Esophagus (tissue), 2 donors: Measurements from ENCODE around the gene CBFA2T3. TPM values are rescaled to one million over a fixed set of nuclear protein-coding genes. Genes with fewer than 3 reads are reported as not detected.

Experiments
- H3K27ac ChIP-seq, 2 donors: one replicate each; pipeline ENCODE4 v1.5.1; 2013; ENCODE audit warnings: low read depth in 2 of 2, mild to moderate bottlenecking in 2 of 2, inconsistent platforms in 1 of 2, low read length in 1 of 2, moderate library complexity in 1 of 2
- H3K27me3 ChIP-seq, 2 donors: one replicate each; pipeline ENCODE4 v1.6.1; 2013; ENCODE audit warnings: low read length in 2 of 2, control low read depth in 1 of 2, mild to moderate bottlenecking in 1 of 2; ENCODE audit not compliant: insufficient read depth in 2 of 2, control insufficient read depth in 1 of 2
- H3K36me3 ChIP-seq, 2 donors: one replicate each; pipeline ENCODE4 v1.6.1; 2013; ENCODE audit warnings: low read length in 1 of 2; ENCODE audit not compliant: control insufficient read depth in 2 of 2, insufficient read depth in 2 of 2
- H3K4me1 ChIP-seq, 2 donors: one replicate each; pipeline ENCODE4 v1.6.1; 2013; ENCODE audit warnings: low read length in 1 of 2; ENCODE audit not compliant: control insufficient read depth in 2 of 2, insufficient read depth in 2 of 2
- H3K4me3 ChIP-seq, 2 donors: one replicate each; pipeline ENCODE4 v1.5.1; 2013; ENCODE audit warnings: low read length in 2 of 2, mild to moderate bottlenecking in 2 of 2, low read depth in 1 of 2, moderate library complexity in 1 of 2
- H3K9me3 ChIP-seq, 2 donors: one replicate each; pipeline ENCODE4 v1.6.1; 2013; ENCODE audit warnings: mild to moderate bottlenecking in 2 of 2, low read depth in 1 of 2, low read length in 1 of 2, moderate library complexity in 1 of 2; ENCODE audit not compliant: control insufficient read depth in 2 of 2, insufficient read depth in 1 of 2
- WGBS, 2 donors: extraction: QIAGEN DNeasy Blood & Tissue Kit; methylation state at CpG; one replicate each; pipeline ENCODE4 v1.1.7; 2013; 5-methylcytosine and 5-hydroxymethylcytosine counted together
- polyA plus RNA-seq, 2 donors: library from polyadenylated mRNA; stranded (reverse); fragments of 200-250 nt; gene quantifications; one replicate each; pipeline ENCODE4 v1.2.3, GENCODE V29; 2013
- donor health status: healthy with polysubstance abuse.
- donor health status: Bipolar disorder and iron deficiency.

Gene CBFA2T3
- polyA plus RNA-seq: 1 to 10 TPM in 1 of 2 donors, under 1 TPM in 1; 0.93 to 1.4 TPM

DNA sequence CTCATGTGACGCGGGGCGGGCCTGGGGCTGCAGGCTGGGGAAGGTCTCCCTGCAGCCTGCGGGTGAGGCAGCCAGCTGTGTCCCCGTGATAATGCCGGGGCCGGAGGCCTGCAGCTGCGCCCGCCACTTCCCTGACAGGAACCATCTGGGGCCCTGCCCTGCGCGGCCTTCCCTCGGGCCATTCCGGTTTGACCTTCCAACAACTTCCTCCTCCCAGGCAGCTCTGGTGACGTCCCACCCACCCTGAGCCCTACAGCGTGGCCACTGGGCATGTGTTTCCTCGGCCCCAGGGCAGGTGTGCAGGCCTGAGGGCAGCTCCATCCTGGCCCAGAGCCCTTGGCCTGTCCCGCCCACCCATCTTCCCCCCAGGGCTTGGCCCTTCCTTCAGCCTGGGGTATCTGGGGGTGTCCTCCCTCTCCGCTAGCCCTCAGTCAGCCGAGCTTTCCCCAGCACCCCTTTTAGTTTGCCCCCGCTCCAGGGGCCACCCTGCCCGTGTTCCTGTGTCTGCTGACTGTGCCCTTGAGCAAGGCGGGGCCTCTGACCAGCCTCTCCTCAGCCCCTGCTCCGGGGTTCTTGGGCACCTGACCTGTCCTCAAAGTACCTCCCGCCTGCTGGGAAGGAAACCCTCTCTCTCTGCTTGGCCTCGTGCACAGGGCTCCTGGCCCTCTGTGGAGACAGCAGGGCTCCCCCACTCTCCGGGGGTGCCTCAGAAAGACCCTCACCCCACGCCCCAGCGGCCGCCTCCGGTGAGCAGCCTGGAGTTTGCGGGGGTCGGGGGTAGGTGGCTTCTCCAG is at the start of gene CBFA2T3:
Gene CBFA2T3 (minus strand): TSS at position 190 of the 794 bp plus-strand sequence. CDS start 400 bp downstream, outside the sequence.
- 41 to 59% methylated on average over 23 to 32 of the region's 32 CpGs for WGBS, 2 donors
- Histone ChIP-seq H3K4me1 (no peaks in the 10 kb centered on the region), H3K27ac (peak within 1 kb of the TSS in 1 of 2 donors; percentile 3), H3K4me3 (no peak within 1 kb of the TSS), H3K27me3 (no peaks in the 10 kb centered on the region), H3K36me3 (no peaks in the 10 kb centered on the region), H3K9me3 (no peaks in the 10 kb centered on the region)

DNA sequence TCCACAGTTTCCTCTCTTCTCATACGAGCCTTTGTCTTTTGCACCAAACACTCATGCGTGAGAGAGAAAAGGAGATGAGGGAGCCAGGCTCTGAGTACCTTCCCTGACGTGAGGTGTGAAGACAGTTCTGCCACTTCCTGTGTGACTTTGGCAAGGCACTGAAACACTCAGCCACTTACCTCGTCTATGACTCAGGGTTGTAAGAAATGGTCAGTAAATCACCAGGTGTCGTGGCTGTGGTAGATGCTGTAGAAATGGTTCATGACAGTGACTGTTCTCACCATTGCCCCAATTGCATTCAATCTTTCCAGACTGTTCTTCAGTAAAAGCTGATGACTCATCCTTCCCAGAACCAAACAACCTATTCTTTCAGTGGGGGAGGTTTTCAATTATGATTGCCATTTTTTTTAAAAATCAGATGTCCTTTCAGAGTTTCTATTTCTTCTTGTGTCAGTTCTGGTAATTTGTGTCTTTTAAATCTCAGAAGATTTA is 49.2 kb upstream of the CBFA2T3 start:
- H3K4me1 ChIP-seq: no peaks in the 10 kb centered on the region
- no peaks in the 10 kb centered on the region for H3K27me3 ChIP-seq
- H3K36me3 ChIP-seq: no peaks in the 10 kb centered on the region
- 65 to 68% methylated on average over 5 of the region's 5 CpGs for WGBS, 2 donors
- H3K9me3 ChIP-seq: peaks cover 0 to 8% of the 10 kb centered on the region in 2 donors
- H3K4me3 ChIP-seq: no peak overlapping the region
- H3K27ac ChIP-seq: no peak overlapping the region

DNA sequence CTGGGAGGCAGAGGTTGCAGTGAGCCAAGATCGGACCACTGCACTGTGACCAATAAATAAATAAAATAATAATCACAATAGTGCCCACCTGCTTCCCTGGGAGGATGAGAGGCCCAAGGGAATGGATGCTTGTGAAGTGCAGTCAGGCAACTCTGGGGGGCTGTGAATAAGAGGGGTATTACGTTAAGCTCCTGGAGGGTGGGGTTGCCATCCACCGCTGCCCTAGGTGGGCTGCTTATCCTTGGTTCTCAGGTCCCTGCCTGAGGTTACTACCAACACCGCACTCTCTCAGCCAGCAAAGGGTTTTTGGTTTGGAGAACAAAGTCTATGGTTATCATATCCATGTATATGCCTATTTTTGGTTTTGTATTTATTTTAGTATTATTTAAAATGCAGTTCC is 48.6 kb upstream of the CBFA2T3 start:
- no peaks in the 10 kb centered on the region for H3K4me1 ChIP-seq
- H3K27me3 ChIP-seq: no peaks in the 10 kb centered on the region
- WGBS, 2 donors: 90 to 96% methylated on average over 4 of the region's 4 CpGs
- no peak overlapping the region for H3K4me3 ChIP-seq
- H3K36me3 ChIP-seq: no peaks in the 10 kb centered on the region
- peaks cover 0 to 8% of the 10 kb centered on the region in 2 donors for H3K9me3 ChIP-seq
- H3K27ac ChIP-seq: no peak overlapping the region

GRCh38 chr16:89024546-89025060 is 47.6 kb upstream of the CBFA2T3 start:
- WGBS, 2 donors: 78 to 84% methylated on average over 11 of the region's 11 CpGs
- no peak overlapping the region for H3K27ac ChIP-seq
- H3K4me1 ChIP-seq: no peaks in the 10 kb centered on the region
- peaks cover 0 to 8% of the 10 kb centered on the region in 2 donors for H3K9me3 ChIP-seq
- no peaks in the 10 kb centered on the region for H3K36me3 ChIP-seq
- H3K27me3 ChIP-seq: no peaks in the 10 kb centered on the region
- H3K4me3 ChIP-seq: no peak overlapping the region

DNA sequence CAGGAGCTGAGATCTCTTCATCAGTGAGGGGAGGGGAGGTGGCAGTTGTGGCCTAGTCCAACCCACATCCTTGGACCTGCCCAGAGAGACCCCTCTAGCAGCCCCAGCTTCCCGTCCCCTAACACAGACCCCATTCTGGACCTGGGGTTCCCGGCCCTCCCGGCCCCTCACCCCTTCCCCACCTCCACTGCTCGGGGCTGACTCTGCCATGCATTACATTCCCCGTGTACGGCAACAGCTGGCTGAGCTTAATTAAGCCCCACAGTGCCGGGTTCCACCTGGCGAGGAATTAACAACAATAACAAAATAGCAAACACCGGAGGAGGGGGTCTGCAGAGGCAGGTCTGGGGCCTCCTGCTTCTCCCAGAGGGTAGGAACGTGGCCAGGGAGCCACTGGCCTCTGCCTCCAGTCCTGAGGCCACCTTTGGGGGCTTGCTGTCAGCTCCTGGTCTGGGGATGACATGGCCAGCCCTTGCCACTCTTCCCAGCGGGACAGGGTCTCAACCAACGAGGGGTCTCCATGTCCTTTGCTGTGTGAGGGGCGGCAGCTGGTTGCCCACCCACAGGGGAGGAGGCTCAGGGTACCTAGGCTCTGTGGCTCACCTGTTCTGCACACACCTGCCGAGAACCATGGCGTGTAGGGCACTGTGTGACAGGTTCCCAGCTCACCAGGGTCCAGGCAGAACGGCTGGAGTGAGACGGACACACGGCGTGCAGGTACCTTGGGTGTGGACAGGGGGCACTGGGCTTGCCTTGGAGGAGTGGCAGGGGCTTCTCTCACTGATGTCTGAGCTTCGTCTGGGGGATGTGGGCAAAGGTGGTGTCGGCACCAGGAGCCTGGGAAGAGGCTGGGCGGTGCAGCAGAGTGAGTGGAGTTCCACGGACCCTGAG is 46.9 kb upstream of the CBFA2T3 start:
- no peaks in the 10 kb centered on the region for H3K4me1 ChIP-seq
- no peaks in the 10 kb centered on the region for H3K27me3 ChIP-seq
- no peak overlapping the region for H3K4me3 ChIP-seq
- whole genome bisulfite sequencing, 2 donors: 66 to 73% methylated on average over 22 to 23 of the region's 23 CpGs
- no peak overlapping the region for H3K27ac ChIP-seq
- no peaks in the 10 kb centered on the region for H3K36me3 ChIP-seq
- peaks cover 0 to 8% of the 10 kb centered on the region in 2 donors for H3K9me3 ChIP-seq

- H3K36me3 ChIP-seq: no peaks in the 10 kb centered on the region
- no peak overlapping the region for H3K4me3 ChIP-seq
- H3K27me3 ChIP-seq: no peaks in the 10 kb centered on the region
- peaks cover 0 to 8% of the 10 kb centered on the region in 2 donors for H3K9me3 ChIP-seq
- WGBS, 2 donors: 90 to 91% methylated on average over 10 of the region's 10 CpGs
- H3K27ac ChIP-seq: no peak overlapping the region
- no peaks in the 10 kb centered on the region for H3K4me1 ChIP-seq
These were observed 46.1 kb upstream of the CBFA2T3 start for GRCh38 chr16:89023151-89023551.

DNA sequence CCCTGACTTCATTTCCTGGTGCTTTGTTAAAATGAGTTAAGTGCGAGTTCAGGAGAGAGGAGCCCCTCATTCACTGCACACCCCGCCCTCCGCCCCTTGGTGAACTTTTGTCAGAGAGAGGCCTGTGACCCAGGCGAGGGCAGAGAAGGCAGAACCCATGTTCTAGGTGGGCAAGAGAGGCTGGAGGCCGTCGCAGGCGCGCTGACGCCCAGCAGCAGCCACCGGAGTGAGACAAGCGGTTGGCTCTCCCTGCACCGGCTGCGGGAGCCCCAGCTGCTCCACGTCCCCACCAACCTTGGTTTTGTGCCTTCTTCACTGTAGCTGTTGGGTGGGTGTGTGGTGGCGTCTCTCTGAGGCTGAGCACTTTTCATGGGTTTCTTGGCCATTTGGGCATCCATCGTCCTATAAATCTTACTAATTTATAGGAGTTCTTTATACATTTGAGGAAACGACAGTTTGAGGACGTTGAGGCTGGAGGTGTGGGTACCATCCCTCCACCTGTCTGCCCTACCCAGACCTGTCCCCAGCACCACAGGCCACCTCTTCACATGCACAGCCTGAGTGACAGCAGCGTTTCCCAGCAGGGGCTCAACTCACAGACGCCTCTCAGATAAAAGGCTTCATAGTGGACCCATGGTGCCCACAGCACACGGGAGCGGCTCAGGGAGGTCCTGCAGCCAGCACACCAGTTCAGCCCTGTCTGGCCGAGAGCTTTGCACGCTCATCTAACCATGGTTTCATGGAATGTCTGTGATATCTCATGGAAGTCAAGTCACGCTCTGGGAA is 45.2 kb upstream of the CBFA2T3 start:
- 71 to 73% methylated on average over 25 of the region's 25 CpGs for WGBS, 2 donors
- no peak overlapping the region for H3K4me3 ChIP-seq
- no peaks in the 10 kb centered on the region for H3K4me1 ChIP-seq
- peaks cover 0 to 8% of the 10 kb centered on the region in 2 donors for H3K9me3 ChIP-seq
- no peak overlapping the region for H3K27ac ChIP-seq
- no peaks in the 10 kb centered on the region for H3K27me3 ChIP-seq
- H3K36me3 ChIP-seq: no peaks in the 10 kb centered on the region

DNA sequence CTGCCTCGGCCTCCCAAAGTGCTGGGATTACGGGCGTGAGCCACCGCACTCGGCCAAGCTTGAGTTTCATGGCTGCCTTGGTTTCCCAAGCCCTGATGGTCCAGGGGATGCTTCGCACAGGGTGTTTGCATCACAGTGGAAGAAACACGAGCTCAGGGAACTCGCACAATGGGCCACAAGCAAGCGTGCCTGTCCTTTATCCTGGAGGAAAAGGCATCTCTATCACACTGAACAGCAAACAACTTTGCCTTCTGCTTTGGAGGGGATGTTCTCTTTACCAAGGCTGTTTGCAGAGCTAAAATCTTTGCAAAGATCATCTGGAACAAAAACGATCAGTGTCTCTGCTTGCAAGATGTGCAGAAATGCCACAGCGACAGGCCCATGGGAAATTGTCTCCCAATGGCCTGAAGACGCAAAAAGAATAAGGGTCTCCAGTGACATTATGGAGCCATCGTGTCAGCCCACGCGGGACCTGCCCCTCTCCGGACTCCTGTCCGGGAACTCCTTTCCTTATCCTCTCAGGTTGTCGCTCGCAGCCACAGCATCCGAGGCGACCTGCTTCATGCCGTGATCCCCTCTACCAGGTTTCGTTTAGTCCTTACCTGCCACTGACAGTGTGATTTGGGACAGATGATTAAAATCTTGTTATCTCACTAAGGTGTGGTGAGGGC is 44.1 kb upstream of the CBFA2T3 start:
- Histone ChIP-seq H3K4me3 (no peak overlapping the region), H3K9me3 (peaks cover 0 to 14% of the 10 kb centered on the region in 2 donors), H3K27ac (no peak overlapping the region), H3K4me1 (no peaks in the 10 kb centered on the region), H3K36me3 (no peaks in the 10 kb centered on the region), H3K27me3 (no peaks in the 10 kb centered on the region)
- WGBS, 2 donors: 86 to 88% methylated on average over 23 of the region's 23 CpGs
